Measurements from ENCODE around the gene GRIK2. TPM values are rescaled to one million over a fixed set of nuclear protein-coding genes. Genes with fewer than 3 reads are reported as not detected.

GRIK2 gene
- total and polyA plus RNA-seq, 3 experiments from 2014 or later = not detected

DNA sequence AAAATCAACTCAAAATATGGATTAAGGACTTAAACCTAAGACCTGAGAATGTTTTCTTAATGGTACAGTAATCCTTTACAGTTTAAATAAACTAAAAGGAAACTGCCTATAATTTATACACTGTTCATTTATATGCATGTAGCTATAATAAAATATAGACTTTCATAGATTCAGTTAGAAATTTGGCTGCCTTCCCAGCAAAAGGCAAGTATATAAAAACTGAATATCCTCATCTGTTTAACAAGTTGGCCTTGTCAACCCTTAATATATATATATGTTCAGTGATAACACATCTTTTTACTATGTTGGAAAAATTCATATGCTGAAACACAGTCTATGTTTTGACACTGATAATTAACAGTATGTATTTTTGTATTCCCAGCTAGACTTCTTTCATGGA, 123.1 kb downstream of the GRIK2 start:
- peaks cover 0 to 10% (median 3%) of the 10 kb centered on the region in 5 donors for H3K9me3 Mint-ChIP-seq
- no peak overlapping the region for H3K4me3 Mint-ChIP-seq
- Histone ChIP-seq H3K27ac (ENCODE audit: low read depth, low read length) (no peak overlapping the region), H3K4me1 (ENCODE audit: insufficient read depth, low read length) (no peaks in the 10 kb centered on the region), H3K9me3 (ENCODE audit: low read length) (no peaks in the 10 kb centered on the region), H3K27me3 (ENCODE audit: insufficient read depth, low read length, poor library complexity, severe bottlenecking) (no peaks in the 10 kb centered on the region), H3K36me3 (ENCODE audit: insufficient read depth, low read length) (no peaks in the 10 kb centered on the region), H3K4me3 (ENCODE audit: low read length) (no peak overlapping the region)
- no peaks in the 10 kb centered on the region for H3K4me1 Mint-ChIP-seq
- no peak for DNase-seq
- H3K36me3 Mint-ChIP-seq = peaks cover 0 to 1% (median 0%) of the 10 kb centered on the region in 3 donors
- ChIA-PET CTCF (no interaction called here), POLR2A (no interaction called here)
- no peak overlapping the region for H3K27ac Mint-ChIP-seq
- H3K27me3 Mint-ChIP-seq = no peaks in the 10 kb centered on the region

DNA sequence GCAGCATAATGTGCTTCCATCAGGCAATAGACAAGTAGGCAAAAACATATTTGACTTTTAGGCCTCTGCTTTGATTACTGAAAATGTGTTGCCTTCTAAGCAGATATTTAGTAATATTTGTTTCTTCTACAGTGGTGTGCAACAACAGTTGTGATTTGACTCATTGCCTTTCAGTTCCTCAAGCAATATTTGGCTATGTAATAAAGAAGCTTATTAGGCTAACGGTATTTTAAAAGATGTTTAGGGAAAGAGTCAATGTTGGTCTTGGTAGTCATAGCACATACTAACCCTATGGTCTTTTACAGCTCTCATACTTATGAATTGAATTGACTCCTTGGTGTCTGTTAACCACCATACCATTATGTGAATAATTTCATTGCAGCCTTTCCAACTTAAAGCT, 124.1 kb downstream of the GRIK2 start:
- no peaks in the 10 kb centered on the region for H3K9me3 ChIP-seq (ENCODE audit: low read length)
- H3K36me3 Mint-ChIP-seq = peaks cover 0 to 1% (median 0%) of the 10 kb centered on the region in 3 donors
- ChIA-PET POLR2A (no interaction called here), CTCF (no interaction called here)
- H3K4me3 ChIP-seq (ENCODE audit: low read length) = no peak overlapping the region
- H3K27ac Mint-ChIP-seq = no peak overlapping the region
- no peaks in the 10 kb centered on the region for H3K4me1 Mint-ChIP-seq
- no peak overlapping the region for H3K27ac ChIP-seq (ENCODE audit: low read depth, low read length)
- H3K4me3 Mint-ChIP-seq = no peak overlapping the region
- H3K36me3 ChIP-seq (ENCODE audit: insufficient read depth, low read length) = no peaks in the 10 kb centered on the region
- H3K27me3 Mint-ChIP-seq = no peaks in the 10 kb centered on the region
- no peaks in the 10 kb centered on the region for H3K27me3 ChIP-seq (ENCODE audit: insufficient read depth, low read length, poor library complexity, severe bottlenecking)
- H3K4me1 ChIP-seq (ENCODE audit: insufficient read depth, low read length) = no peaks in the 10 kb centered on the region
- DNase-seq = no peak
- peaks cover 0 to 10% (median 4%) of the 10 kb centered on the region in 5 donors for H3K9me3 Mint-ChIP-seq

DNA sequence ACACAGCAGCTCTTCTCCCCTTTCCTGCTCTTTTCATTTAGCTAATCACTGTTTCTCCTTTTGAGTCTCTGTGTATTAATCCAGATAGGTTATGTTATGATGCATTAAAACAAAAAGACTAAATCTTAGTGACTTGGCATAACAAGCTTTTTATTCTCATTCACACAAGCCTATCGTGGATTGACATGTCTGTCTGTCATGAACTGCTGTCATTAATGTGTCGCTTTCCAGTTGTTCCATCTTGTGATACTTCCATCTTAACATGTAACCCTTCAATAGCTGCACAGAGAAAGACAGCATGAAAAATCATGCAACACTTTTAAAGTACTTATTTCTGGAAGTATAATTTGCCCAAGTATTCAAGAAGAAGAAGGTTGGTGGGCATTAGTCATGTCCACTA, 128.7 kb downstream of the GRIK2 start:
- Histone ChIP-seq H3K4me3 (ENCODE audit: low read length) (no peak overlapping the region), H3K4me1 (ENCODE audit: insufficient read depth, low read length) (no peaks in the 10 kb centered on the region), H3K9me3 (ENCODE audit: low read length) (no peaks in the 10 kb centered on the region), H3K36me3 (ENCODE audit: insufficient read depth, low read length) (no peaks in the 10 kb centered on the region), H3K27me3 (ENCODE audit: insufficient read depth, low read length, poor library complexity, severe bottlenecking) (no peaks in the 10 kb centered on the region), H3K27ac (ENCODE audit: low read depth, low read length) (no peak overlapping the region)
- H3K9me3 Mint-ChIP-seq = peaks cover 0 to 6% (median 0%) of the 10 kb centered on the region in 5 donors
- ChIA-PET POLR2A (no interaction called here), CTCF (no interaction called here)
- no peaks in the 10 kb centered on the region for H3K36me3 Mint-ChIP-seq
- no peak overlapping the region for H3K4me3 Mint-ChIP-seq
- DNase-seq = no peak
- no peak overlapping the region for H3K27ac Mint-ChIP-seq
- H3K4me1 Mint-ChIP-seq = no peaks in the 10 kb centered on the region
- no peaks in the 10 kb centered on the region for H3K27me3 Mint-ChIP-seq

DNA sequence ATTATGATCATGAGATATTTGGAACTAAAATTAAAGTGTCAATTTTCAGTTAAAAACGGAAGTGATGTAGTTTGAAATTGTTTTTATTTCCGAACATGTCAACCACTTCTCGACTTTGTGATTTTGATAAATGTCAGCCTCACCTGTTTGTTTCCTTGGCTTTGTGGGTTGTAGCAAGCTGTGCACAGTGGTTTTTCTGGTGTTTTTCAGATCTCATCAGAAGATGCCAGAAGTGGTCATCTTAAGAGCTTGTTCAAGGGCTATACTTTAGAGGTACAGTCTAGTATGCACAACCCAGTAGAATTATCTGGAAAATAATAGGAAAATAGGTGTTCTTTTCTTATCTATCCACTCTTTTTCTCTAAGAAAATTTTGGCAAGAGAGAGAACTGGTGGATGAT, 134.0 kb downstream of the GRIK2 start:
- Histone ChIP-seq H3K4me1 (ENCODE audit: insufficient read depth, low read length) (no peaks in the 10 kb centered on the region), H3K36me3 (ENCODE audit: insufficient read depth, low read length) (no peaks in the 10 kb centered on the region), H3K9me3 (ENCODE audit: low read length) (no peaks in the 10 kb centered on the region), H3K27ac (ENCODE audit: low read depth, low read length) (no peak overlapping the region), H3K27me3 (ENCODE audit: insufficient read depth, low read length, poor library complexity, severe bottlenecking) (no peaks in the 10 kb centered on the region), H3K4me3 (ENCODE audit: low read length) (no peak overlapping the region)
- Mint-ChIP-seq H3K27me3 (no peaks in the 10 kb centered on the region), H3K36me3 (no peaks in the 10 kb centered on the region), H3K4me1 (no peaks in the 10 kb centered on the region), H3K27ac (no peak overlapping the region), H3K9me3 (peaks cover 0 to 2% (median 0%) of the 10 kb centered on the region in 5 donors), H3K4me3 (no peak overlapping the region)
- ChIA-PET POLR2A (interaction anchor here (0.7 kb wide), 1 partner anchor 122 kb away, joined by 3 read pairs; no protein-coding TSS in a partner anchor), CTCF (no interaction called here)
- no peak for DNase-seq

DNA sequence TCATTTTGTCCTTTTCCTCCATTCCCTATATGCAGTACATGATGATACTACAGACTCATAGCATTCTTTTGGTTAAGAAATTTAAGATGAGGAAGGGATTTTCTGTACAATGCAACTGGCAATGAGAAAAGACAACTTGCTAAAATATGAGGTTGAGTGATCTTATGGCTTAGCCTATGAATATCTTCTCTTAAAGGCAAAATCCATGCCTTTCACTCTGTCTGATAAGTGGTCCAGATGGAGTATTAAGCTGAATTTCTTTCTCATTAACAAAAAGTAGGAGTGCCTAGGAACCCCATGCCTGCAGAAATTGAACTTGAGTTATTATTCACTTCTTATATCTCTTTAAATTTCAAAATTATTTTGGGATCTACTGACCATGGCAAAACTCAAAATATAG, 135.3 kb downstream of the GRIK2 start:
- H3K4me1 ChIP-seq (ENCODE audit: insufficient read depth, low read length) = no peaks in the 10 kb centered on the region
- no peaks in the 10 kb centered on the region for H3K36me3 ChIP-seq (ENCODE audit: insufficient read depth, low read length)
- H3K4me3 ChIP-seq (ENCODE audit: low read length) = no peak overlapping the region
- Mint-ChIP-seq H3K27ac (no peak overlapping the region), H3K4me3 (no peak overlapping the region), H3K4me1 (no peaks in the 10 kb centered on the region), H3K27me3 (no peaks in the 10 kb centered on the region), H3K36me3 (no peaks in the 10 kb centered on the region), H3K9me3 (no peaks in the 10 kb centered on the region)
- H3K27me3 ChIP-seq (ENCODE audit: insufficient read depth, low read length, poor library complexity, severe bottlenecking) = no peaks in the 10 kb centered on the region
- H3K9me3 ChIP-seq (ENCODE audit: low read length) = no peaks in the 10 kb centered on the region
- DNase-seq = no peak
- H3K27ac ChIP-seq (ENCODE audit: low read depth, low read length) = no peak overlapping the region
- ChIA-PET POLR2A (no interaction called here), CTCF (no interaction called here)

DNA sequence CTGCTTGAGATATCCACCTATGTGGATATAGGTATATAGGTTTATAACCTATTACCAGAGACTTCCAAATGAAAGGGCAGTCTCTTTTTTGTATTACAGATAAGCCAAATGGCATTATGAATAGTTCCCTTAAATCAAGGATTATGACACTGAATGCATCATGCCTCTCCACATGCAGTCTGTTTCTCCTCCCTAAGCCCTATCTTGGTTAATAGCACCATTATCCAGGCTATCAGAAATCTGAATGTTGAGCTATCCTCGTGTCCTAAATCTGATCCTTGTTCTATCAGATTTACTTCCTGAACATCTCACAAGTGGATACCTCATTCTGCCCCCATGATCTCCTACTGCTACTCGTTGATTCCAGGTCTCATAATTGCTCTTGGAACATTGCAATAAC, 138.0 kb downstream of the GRIK2 start:
- ChIA-PET CTCF (no interaction called here), POLR2A (no interaction called here)
- Histone ChIP-seq H3K27ac (ENCODE audit: low read depth, low read length) (no peak overlapping the region), H3K27me3 (ENCODE audit: insufficient read depth, low read length, poor library complexity, severe bottlenecking) (no peaks in the 10 kb centered on the region), H3K4me1 (ENCODE audit: insufficient read depth, low read length) (no peaks in the 10 kb centered on the region), H3K9me3 (ENCODE audit: low read length) (no peaks in the 10 kb centered on the region), H3K4me3 (ENCODE audit: low read length) (no peak overlapping the region), H3K36me3 (ENCODE audit: insufficient read depth, low read length) (no peaks in the 10 kb centered on the region)
- Mint-ChIP-seq H3K4me3 (no peak overlapping the region), H3K9me3 (no peaks in the 10 kb centered on the region), H3K27ac (no peak overlapping the region), H3K4me1 (no peaks in the 10 kb centered on the region), H3K27me3 (no peaks in the 10 kb centered on the region), H3K36me3 (no peaks in the 10 kb centered on the region)
- no peak for DNase-seq

DNA sequence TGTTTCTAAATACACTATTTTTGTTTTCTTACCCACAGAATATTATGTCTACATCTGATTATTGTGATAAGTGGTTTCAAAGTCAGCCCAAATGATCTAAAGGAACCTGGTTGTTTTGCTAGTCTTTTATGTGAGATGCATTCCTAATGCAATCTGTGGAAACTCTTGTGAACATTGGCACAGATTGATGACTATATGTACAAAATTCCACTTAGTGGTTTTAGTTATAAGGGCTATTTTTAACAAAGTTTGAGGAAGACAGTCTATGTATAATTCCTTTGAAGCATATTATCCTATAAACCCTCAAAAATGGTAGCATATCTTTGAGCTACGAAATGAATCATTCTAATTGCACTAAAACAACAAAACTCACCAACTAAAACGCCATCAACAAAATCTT, 140.9 kb downstream of the GRIK2 start:
- ChIA-PET CTCF (no interaction called here), POLR2A (no interaction called here)
- Mint-ChIP-seq H3K27me3 (no peaks in the 10 kb centered on the region), H3K36me3 (no peaks in the 10 kb centered on the region), H3K27ac (no peak overlapping the region), H3K9me3 (peaks cover 0 to 2% (median 0%) of the 10 kb centered on the region in 5 donors), H3K4me3 (no peak overlapping the region), H3K4me1 (no peaks in the 10 kb centered on the region)
- Histone ChIP-seq H3K27ac (ENCODE audit: low read depth, low read length) (no peak overlapping the region), H3K4me3 (ENCODE audit: low read length) (no peak overlapping the region), H3K27me3 (ENCODE audit: insufficient read depth, low read length, poor library complexity, severe bottlenecking) (no peaks in the 10 kb centered on the region), H3K36me3 (ENCODE audit: insufficient read depth, low read length) (no peaks in the 10 kb centered on the region), H3K4me1 (ENCODE audit: insufficient read depth, low read length) (no peaks in the 10 kb centered on the region), H3K9me3 (ENCODE audit: low read length) (no peaks in the 10 kb centered on the region)
- DNase-seq = no peak

DNA sequence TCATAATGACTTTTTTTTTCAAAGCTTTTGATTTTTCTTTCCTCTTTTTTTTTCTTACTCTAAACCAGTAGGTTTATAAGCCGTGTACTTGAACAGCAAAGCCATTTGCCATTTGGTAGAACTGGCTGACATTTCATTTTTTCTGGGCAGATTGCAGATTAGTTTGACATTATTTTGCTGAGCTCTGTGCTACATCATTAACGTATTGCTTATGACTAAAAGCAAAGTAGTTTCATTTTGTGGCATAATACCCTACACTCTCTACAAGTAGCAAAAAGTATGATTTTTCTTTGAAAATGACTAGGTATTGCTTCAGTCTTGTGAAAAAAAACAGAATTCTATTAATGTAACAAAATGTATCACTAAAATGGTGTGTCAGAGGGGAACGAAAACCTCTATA, 141.3 kb downstream of the GRIK2 start:
- no peaks in the 10 kb centered on the region for H3K36me3 Mint-ChIP-seq
- no peak overlapping the region for H3K4me3 Mint-ChIP-seq
- no peaks in the 10 kb centered on the region for H3K4me1 Mint-ChIP-seq
- H3K27me3 Mint-ChIP-seq = no peaks in the 10 kb centered on the region
- H3K27ac Mint-ChIP-seq = no peak overlapping the region
- H3K9me3 Mint-ChIP-seq = peaks cover 0 to 4% (median 0%) of the 10 kb centered on the region in 5 donors
- Histone ChIP-seq H3K4me1 (ENCODE audit: insufficient read depth, low read length) (no peaks in the 10 kb centered on the region), H3K27me3 (ENCODE audit: insufficient read depth, low read length, poor library complexity, severe bottlenecking) (no peaks in the 10 kb centered on the region), H3K36me3 (ENCODE audit: insufficient read depth, low read length) (no peaks in the 10 kb centered on the region), H3K27ac (ENCODE audit: low read depth, low read length) (no peak overlapping the region), H3K9me3 (ENCODE audit: low read length) (no peaks in the 10 kb centered on the region), H3K4me3 (ENCODE audit: low read length) (no peak overlapping the region)
- DNase-seq = no peak
- CTCF ChIA-PET = no interaction called here
- POLR2A ChIA-PET = no interaction called here

DNA sequence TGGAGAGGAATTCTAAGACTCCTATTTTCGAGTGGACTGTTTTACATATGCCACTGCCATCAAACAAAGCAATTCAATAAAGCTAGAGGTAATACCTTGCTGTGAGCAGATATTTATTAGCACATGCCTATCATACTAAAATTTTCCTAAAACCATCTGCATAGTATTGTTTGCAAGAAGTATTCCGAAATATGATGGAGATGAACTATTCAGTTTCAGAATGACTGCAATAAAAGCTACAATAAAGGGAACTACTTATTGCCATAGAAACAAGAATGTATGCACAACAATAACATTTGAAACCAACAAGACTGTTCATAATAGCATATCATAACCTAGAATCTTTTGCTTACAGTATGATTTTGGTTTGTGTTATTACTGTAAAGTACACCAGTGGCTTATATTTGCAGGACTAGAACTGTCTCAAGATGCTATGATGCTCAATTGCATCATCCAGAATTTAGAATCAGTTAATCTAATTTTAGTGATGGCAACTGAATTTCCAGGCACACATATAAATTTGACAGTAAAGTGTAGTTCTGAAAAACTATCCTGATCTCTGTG, 144.3 kb downstream of the GRIK2 start:
- Mint-ChIP-seq H3K27me3 (no peaks in the 10 kb centered on the region), H3K4me1 (no peaks in the 10 kb centered on the region), H3K9me3 (peaks cover 0 to 4% (median 0%) of the 10 kb centered on the region in 5 donors), H3K4me3 (no peak overlapping the region), H3K27ac (no peak overlapping the region), H3K36me3 (no peaks in the 10 kb centered on the region)
- H3K27me3 ChIP-seq (ENCODE audit: insufficient read depth, low read length, poor library complexity, severe bottlenecking) = no peaks in the 10 kb centered on the region
- no peak for DNase-seq
- H3K27ac ChIP-seq (ENCODE audit: low read depth, low read length) = no peak overlapping the region
- POLR2A ChIA-PET = no interaction called here
- CTCF ChIA-PET = no interaction called here
- no peaks in the 10 kb centered on the region for H3K4me1 ChIP-seq (ENCODE audit: insufficient read depth, low read length)
- no peaks in the 10 kb centered on the region for H3K36me3 ChIP-seq (ENCODE audit: insufficient read depth, low read length)
- no peaks in the 10 kb centered on the region for H3K9me3 ChIP-seq (ENCODE audit: low read length)
- H3K4me3 ChIP-seq (ENCODE audit: low read length) = no peak overlapping the region
